ENCODE measurements around the gene MAN2C1.
"Not testable (repeated sequence)": the region's sequence is repeated elsewhere in the genome, so short reads cannot be mapped to it uniquely, and the experiment has no call there.

MAN2C1 gene

GRCh38 chr15:75367913-75368688 is at the start of gene MAN2C1:
Gene MAN2C1, minus strand, starts transcription at chr15:75368607. Its CDS starts 24 bp downstream, at chr15:75368583.
- peak in 55 of 56 donors; percentile 51 to 94 (median 79) for DNase-seq

- DNase-seq, result no peak
Observed at GRCh38 chr15:75416584-75416983, 48.2 kb upstream of the MAN2C1 start.

DNA sequence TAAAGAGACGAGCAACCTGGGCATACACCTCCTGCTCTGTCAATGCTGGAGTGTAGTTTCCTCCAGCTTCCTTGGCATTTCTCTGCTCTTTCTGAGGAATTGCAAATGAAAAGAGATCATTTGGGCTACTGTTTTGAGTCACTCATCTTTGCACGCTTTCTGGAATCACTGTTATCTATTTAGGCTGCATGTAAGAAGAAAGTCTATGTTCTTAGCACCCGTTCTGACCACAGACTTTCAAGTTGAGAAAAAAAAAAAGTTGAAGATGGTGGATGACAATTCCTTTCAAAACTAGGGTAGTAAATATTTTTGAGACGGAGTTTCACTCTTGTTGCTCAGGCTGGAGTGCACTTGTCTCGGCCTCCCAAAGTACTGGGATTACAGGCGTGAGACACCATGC is 41.8 kb upstream of the MAN2C1 start:
- DNase-seq, result no peak

DNA sequence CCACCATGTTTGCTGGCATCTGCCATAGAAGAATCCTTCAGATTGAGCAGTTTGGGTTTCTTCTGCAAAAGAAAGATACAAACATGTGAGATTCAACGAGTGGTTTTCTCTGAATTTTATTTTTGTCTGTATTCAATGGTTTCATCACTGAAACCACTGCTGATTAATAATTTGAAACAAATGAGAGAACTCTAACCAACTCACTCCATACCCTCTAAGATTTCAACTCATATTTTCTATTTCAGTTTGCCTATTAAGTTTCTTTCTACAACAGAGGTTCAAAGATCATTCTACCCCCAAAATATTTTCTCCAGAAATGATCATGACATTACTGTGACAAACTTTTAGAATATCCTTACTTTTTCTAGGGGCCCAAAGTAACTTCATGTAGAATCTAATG is 38.7 kb upstream of the MAN2C1 start:
- DNase-seq, result no peak

GRCh38 chr15:75403892-75404291 is 35.5 kb upstream of the MAN2C1 start:
- no peak for DNase-seq

DNA sequence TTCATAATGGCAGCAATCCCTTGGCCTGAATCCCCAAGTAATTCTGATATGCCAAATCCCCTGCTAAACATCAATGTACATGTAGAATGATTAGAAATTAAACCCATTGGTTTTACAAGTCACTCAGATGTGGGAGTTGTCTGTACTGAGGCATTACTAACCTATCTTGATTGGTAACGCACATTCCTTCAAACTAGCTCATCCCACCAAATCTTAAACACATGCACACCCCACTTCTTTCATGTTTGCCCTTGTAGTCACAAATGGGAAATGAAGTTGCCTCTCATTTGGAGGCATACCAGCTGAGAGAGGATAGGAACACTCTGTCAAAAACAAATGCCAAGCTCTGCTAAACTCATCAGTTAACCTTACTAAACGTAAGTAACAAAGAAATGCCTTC is 29.1 kb upstream of the MAN2C1 start:
- no peak for DNase-seq

- no peak for DNase-seq
Observed at GRCh38 chr15:75389791-75390382, 21.5 kb upstream of the MAN2C1 start.

- not testable (repeated sequence) for DNase-seq
Observed at GRCh38 chr15:75383986-75384385, 15.6 kb upstream of the MAN2C1 start.

DNA sequence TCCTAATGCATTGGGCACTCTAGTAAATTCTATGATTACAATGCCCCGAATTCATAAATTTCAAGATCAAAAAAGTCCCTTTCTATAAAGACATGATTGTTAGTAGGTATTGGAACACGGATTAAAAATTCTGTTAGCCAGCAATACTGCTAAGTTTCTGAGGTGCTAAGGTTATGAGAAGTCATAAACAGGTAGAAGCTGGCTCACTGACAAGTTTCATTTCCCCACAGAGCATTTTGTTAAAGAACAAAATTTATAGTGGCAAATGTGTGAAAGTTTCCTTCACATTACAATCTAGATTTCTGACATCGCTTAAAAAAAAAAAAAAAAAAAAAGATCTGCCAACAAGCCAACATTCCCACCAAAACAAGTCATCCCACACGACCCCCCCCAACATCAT is 12.4 kb upstream of the MAN2C1 start:
- DNase-seq, result no peak

GRCh38 chr15:75371901-75372688 is 3.7 kb upstream of the MAN2C1 start:
- DNase-seq, result no peak

DNA sequence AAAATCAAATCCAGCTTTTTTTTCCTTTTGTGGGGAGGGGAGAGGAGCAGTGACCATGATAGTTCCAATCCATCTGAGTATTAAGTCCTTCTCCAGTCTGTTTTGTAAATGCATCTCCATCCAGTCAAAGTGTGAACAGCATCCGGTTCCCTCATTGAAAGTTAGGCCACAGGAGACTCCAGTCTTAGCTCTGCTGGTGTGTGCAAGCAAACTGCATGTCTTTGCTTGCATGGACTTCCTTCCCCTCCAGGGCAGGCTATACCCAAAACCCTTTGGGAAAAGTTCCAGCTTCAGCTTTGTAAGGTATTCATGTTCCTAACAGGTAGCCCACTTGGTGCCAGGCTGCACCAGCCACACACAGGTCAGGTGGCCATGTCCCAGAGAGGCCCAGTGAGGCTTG is 3.1 kb upstream of the MAN2C1 start:
- DNase-seq, result no peak

- DNase-seq, result no peak
Observed at GRCh38 chr15:75369897-75370581, 1.6 kb upstream of the MAN2C1 start.

GRCh38 chr15:75368689-75369239 is 357 bp upstream of the MAN2C1 start:
- no peak for DNase-seq

DNA sequence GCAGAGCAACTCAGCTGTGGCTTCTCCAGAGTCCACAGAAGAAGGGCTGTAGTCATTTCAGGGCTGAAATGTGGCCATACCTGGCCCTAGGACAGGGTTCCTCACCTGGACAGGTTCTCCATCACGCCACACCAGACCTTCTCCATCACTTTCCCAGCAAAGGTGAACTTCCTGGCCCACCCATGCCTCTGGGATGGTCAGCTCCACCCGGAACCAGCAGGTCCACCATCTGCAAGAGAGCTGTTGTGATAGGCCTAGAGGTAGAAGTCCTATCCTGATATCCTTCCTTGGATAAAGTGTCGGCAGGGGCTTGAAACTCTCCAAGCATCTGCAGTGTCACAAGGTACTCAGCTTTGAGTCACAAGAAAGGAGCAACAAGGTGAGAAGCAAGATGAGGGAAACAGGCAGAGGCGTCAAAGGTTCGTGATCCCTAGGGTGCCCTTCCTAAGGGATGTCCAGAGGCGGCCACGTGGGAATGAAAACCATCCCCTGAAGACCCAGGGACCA is 948 bp downstream of the MAN2C1 start:
- no peak for DNase-seq

DNA sequence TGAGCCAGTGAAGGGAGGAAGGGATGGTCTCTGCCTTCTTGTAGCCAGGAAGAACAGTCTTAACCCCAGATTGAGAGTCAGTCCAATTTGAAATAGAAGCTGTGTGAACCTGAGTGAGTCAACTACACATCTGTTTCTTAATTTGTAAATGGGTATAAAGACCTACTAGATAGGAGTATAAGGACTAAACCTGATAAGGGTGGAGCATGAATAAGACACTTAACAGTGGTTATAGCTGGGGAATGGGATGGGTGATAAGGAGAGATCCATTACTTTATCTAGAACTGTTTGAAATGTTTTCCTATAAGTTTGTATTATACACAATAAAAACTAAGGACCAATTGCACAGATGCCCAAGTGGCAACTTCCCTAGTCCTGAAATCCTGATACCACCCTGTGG is 1.4 kb downstream of the MAN2C1 start:
- no peak for DNase-seq

DNA sequence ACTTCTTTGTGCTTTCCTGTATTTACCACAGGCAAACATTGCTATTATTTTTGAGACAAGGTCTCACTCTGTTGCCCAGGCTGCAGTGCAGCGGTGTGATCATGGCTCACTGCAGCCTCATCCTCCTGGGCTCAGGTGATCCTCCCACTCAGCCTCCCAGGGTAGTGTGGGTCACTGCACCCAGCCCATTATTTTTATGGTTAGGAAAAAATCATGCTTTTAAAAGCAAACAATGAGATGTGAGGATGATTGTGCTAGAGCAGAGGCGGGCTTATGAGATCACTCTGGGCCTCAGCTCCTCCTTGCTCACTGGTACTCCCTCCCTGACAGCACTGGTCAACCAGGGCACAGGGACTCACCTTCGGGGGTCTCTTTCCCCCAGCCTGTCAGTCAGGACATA is 2.2 kb downstream of the MAN2C1 start:
- no peak for DNase-seq

GRCh38 chr15:75364881-75365280 is 3.5 kb downstream of the MAN2C1 start:
- DNase-seq, result no peak

DNA sequence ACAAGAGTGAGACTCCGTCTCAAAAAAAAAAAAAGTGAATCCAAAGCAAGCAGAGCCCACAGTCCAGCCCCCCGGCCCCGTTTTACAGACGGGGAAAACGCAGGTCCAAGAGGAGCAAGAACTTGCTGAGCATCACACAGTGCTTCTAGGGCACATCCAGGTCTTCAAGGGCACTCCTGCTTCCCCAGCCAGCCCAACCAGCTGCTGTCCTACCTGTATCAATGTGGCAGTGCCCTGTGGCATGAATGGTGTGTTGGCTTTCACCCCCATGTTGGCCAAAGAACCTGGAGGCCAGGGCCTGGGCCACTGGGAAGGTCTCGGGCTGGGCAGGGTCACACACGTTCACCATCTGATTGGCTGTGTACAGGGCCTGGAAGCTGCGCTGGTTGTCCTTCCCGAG is 4.6 kb downstream of the MAN2C1 start:
- DNase-seq, result no peak

DNA sequence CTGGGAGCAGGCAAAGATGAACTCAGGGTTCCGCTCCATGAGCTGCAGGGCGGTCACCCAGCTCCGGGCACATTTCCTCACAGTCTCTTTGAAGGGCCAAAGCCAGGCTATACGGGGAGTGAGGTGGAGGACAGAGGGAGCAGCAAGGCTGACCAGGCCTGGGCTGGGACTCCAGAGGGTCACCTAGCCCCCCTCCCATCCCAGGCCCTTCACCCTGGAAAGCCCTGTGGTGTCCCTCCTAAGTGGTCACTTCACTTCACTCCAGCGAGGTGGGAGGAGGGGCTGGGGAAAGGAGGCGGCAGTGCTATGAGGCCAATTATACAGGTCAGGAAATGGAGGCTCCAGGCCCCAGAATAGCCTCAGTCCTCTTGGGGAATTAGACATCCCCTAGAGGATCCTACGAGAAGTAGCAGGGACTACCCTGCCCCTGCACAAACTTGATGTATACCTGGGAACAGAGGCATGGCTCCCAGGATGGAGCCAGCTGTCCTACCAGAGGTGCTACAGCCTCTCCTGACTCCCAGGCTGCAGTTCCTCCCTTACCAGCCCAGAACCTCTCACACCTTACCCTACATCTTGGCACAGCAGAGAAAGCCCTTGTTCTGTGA is 5.7 kb downstream of the MAN2C1 start:
- DNase-seq, result no peak

- no peak for DNase-seq
Observed at GRCh38 chr15:75361989-75362641, 6.3 kb downstream of the MAN2C1 start.
